ENCODE results near the gene GRIK4. TPM values are rescaled to one million over a fixed set of nuclear protein-coding genes. Genes with fewer than 3 reads are reported as not detected.

Gene GRIK4
- total and polyA plus RNA-seq, 2 donors (not counting 3 experiments of a cell fraction or from before 2014, with no cell fraction given) = 0.81 to 1.6 TPM

GRCh38 chr11:120710354-120711131 lies 199.0 kb downstream of the GRIK4 start:
- H3K4me2 ChIP-seq (ENCODE audit: insufficient read depth, low read length) = no peak overlapping the region
- H3K79me2 ChIP-seq (ENCODE audit: control insufficient read depth, insufficient read depth, low read length) = no peaks in the 10 kb centered on the region
- intact Hi-C loops (cut with micrococcal nuclease) (loop anchor here (5.0 kb wide), 1 partner anchor 72 kb away; no protein-coding TSS in a partner anchor), dilution Hi-C loops (cut with MboI; ENCODE audit: extremely low pct_ligation_motif_present, low sequenced_read_pairs) (no loop called here)
- H3K27ac ChIP-seq (ENCODE audit: insufficient read depth, low read depth, low read length) = no peak overlapping the region
- H3K9me1 ChIP-seq (replicated peaks; ENCODE audit: control insufficient read depth, extremely low read depth, insufficient read depth, low read length) = no peaks in the 10 kb centered on the region
- H4K20me1 ChIP-seq (replicated peaks; ENCODE audit: control insufficient read depth, extremely low read depth, insufficient read depth, low read length) = no peaks in the 10 kb centered on the region
- no peak for FAIRE-seq
- DNase-seq (ENCODE audit: low read depth, low spot score) = no peak
- ChIA-PET POLR2A (no interaction called here), CTCF (interaction anchor here (0.7 to 1.0 kb wide), 2 partner anchors 9 to 25 kb away, joined by 3 to 4 read pairs; no protein-coding TSS in a partner anchor)
- H3K9ac ChIP-seq (replicated peaks; ENCODE audit: extremely low read depth, insufficient read depth, low read length) = no peak overlapping the region
- TF ChIP-seq POLR2AphosphoS5 (IDR thresholded peaks at IDR 0.05; ENCODE audit: insufficient read depth, low read depth, low read length) = no peak
- TF ChIP-seq FOS (IDR thresholded peaks at IDR 0.05; ENCODE audit: borderline replicate concordance, insufficient read depth, low read length) = peak; percentile 17
- H3K4me3 ChIP-seq (replicated peaks in 1 of 3; ENCODE audit: insufficient read depth in 1 of 3, low read depth in 1 of 3, low read length in 3 of 3) = no peak overlapping the region
- no peaks in the 10 kb centered on the region for H3K36me3 ChIP-seq (ENCODE audit: control insufficient read depth in 2 of 2, extremely low read depth in 1 of 2, insufficient read depth in 2 of 2, low read length in 2 of 2)
- no peaks in the 10 kb centered on the region for H3K27me3 ChIP-seq (ENCODE audit: control insufficient read depth in 2 of 2, insufficient read depth in 2 of 2, low read length in 2 of 2)
- peaks cover 8% of the 10 kb centered on the region for H3K4me1 ChIP-seq (ENCODE audit: control insufficient read depth, extremely low read depth, insufficient read depth, low read length)
- no peak overlapping the region for H2AFZ ChIP-seq (ENCODE audit: low read depth, low read length)
- BruUV-seq (replicated peaks) = no TSS peak
- H3K9me3 ChIP-seq (replicated peaks; ENCODE audit: control insufficient read depth, insufficient read depth, low read length) = no peaks in the 10 kb centered on the region

- ChIA-PET POLR2A (no interaction called here), CTCF (no interaction called here)
- Histone ChIP-seq H3K36me3 (ENCODE audit: control insufficient read depth in 2 of 2, extremely low read depth in 1 of 2, insufficient read depth in 2 of 2, low read length in 2 of 2) (no peaks in the 10 kb centered on the region), H3K27me3 (ENCODE audit: control insufficient read depth in 2 of 2, insufficient read depth in 2 of 2, low read length in 2 of 2) (no peaks in the 10 kb centered on the region), H3K79me2 (ENCODE audit: control insufficient read depth, insufficient read depth, low read length) (no peaks in the 10 kb centered on the region), H2AFZ (ENCODE audit: low read depth, low read length) (no peak overlapping the region), H4K20me1 (replicated peaks; ENCODE audit: control insufficient read depth, extremely low read depth, insufficient read depth, low read length) (no peaks in the 10 kb centered on the region), H3K9me1 (replicated peaks; ENCODE audit: control insufficient read depth, extremely low read depth, insufficient read depth, low read length) (no peaks in the 10 kb centered on the region), H3K4me3 (replicated peaks in 1 of 3; ENCODE audit: insufficient read depth in 1 of 3, low read depth in 1 of 3, low read length in 3 of 3) (no peak overlapping the region), H3K4me2 (ENCODE audit: insufficient read depth, low read length) (no peak overlapping the region), H3K9ac (replicated peaks; ENCODE audit: extremely low read depth, insufficient read depth, low read length) (no peak overlapping the region), H3K9me3 (replicated peaks; ENCODE audit: control insufficient read depth, insufficient read depth, low read length) (no peaks in the 10 kb centered on the region), H3K4me1 (ENCODE audit: control insufficient read depth, extremely low read depth, insufficient read depth, low read length) (peaks cover 8% of the 10 kb centered on the region), H3K27ac (ENCODE audit: insufficient read depth, low read depth, low read length) (no peak overlapping the region)
- intact Hi-C loops (cut with micrococcal nuclease) = loop anchor here (5.0 kb wide), 1 partner anchor 70 kb away; no protein-coding TSS in a partner anchor
- no TSS peak for BruUV-seq (replicated peaks)
- FAIRE-seq = no peak
- no peak for DNase-seq (ENCODE audit: low read depth, low spot score)
- dilution Hi-C loops (cut with MboI; ENCODE audit: extremely low pct_ligation_motif_present, low sequenced_read_pairs) = no loop called here
- TF ChIP-seq EZH2 (IDR thresholded peaks at IDR 0.05; ENCODE audit: borderline replicate concordance, low read depth, low read length, severe bottlenecking) (no peak), MAX (IDR thresholded peaks at IDR 0.05; ENCODE audit: insufficient read depth, insufficient read length) (no peak), POLR2AphosphoS5 (IDR thresholded peaks at IDR 0.05; ENCODE audit: insufficient read depth, low read depth, low read length) (no peak), JUN (IDR thresholded peaks at IDR 0.05; ENCODE audit: borderline replicate concordance, insufficient read depth, insufficient read length, low read depth) (no peak), GATA2 (IDR thresholded peaks at IDR 0.05; ENCODE audit: insufficient read depth, insufficient read length, low read depth, low read length) (no peak)
Measured at GRCh38 chr11:120712014-120712413, 200.5 kb downstream of the GRIK4 start.
